Stimulated activated CD4-positive, alpha-beta T cell treated with anti-CD3 and anti-CD28 coated beads, Interleukin-4, amount 100 ng/mL, for 48 hours (primary cell): ENCODE results near the gene THSD7B.
"Not testable (repeated sequence)": the region's sequence is repeated elsewhere in the genome, so short reads cannot be mapped to it uniquely, and the experiment has no call there.

ENCODE experiments used
- DNase-seq, 2 donors: peaks; one replicate each; pipeline ENCODE4 v3.0.0-alpha.2; 2020; ENCODE audit warnings: low read depth in 2 of 2

The THSD7B gene

GRCh38 chr2:136935119-136935518 is 169.8 kb downstream of the THSD7B start:
- no peak for DNase-seq

GRCh38 chr2:136956050-136956449 is 190.7 kb downstream of the THSD7B start:
- DNase-seq, result no peak

- DNase-seq, result no peak
These were observed 191.7 kb downstream of the THSD7B start for GRCh38 chr2:136957044-136957443.

GRCh38 chr2:136962105-136962725 is 196.9 kb downstream of the THSD7B start:
- DNase-seq, result no peak

- no peak for DNase-seq
These were observed 201.1 kb downstream of the THSD7B start for GRCh38 chr2:136966485-136966884.

GRCh38 chr2:136980303-136980702 is 215.0 kb downstream of the THSD7B start:
- no peak for DNase-seq

GRCh38 chr2:136981689-136982088 is 216.3 kb downstream of the THSD7B start:
- DNase-seq, result not testable (repeated sequence)

GRCh38 chr2:136985044-136985443 is 219.7 kb downstream of the THSD7B start:
- no peak for DNase-seq

- DNase-seq, result no peak
These were observed 221.4 kb downstream of the THSD7B start for GRCh38 chr2:136986605-136987221.

GRCh38 chr2:136990316-136990715 is 225.0 kb downstream of the THSD7B start:
- no peak for DNase-seq

GRCh38 chr2:136994793-136995192 is 229.4 kb downstream of the THSD7B start:
- no peak for DNase-seq

- no peak for DNase-seq
These were observed 232.2 kb downstream of the THSD7B start for GRCh38 chr2:136997557-136997956.

GRCh38 chr2:137000811-137001210 is 235.5 kb downstream of the THSD7B start:
- DNase-seq, result no peak

- no peak for DNase-seq
These were observed 237.6 kb downstream of the THSD7B start for GRCh38 chr2:137002896-137003295.

- DNase-seq, result no peak
These were observed 239.9 kb downstream of the THSD7B start for GRCh38 chr2:137005210-137005609.

- no peak for DNase-seq
These were observed 242.6 kb downstream of the THSD7B start for GRCh38 chr2:137007938-137008337.

- no peak for DNase-seq
These were observed 244.6 kb downstream of the THSD7B start for GRCh38 chr2:137009953-137010352.

GRCh38 chr2:137020452-137021196 is 255.3 kb downstream of the THSD7B start:
- DNase-seq, result no peak

GRCh38 chr2:137021763-137022162 is 256.4 kb downstream of the THSD7B start:
- DNase-seq, result no peak

- no peak for DNase-seq
These were observed 257.9 kb downstream of the THSD7B start for GRCh38 chr2:137023205-137023604.

- no peak for DNase-seq
These were observed 266.4 kb downstream of the THSD7B start for GRCh38 chr2:137031731-137032130.

GRCh38 chr2:137036619-137037018 is 271.3 kb downstream of the THSD7B start:
- DNase-seq, result no peak
